ENCODE results near the gene OR2A5.
"Not testable (repeated sequence)": the region's sequence is repeated elsewhere in the genome, so short reads cannot be mapped to it uniquely, and the experiment has no call there.

The OR2A5 gene

DNA sequence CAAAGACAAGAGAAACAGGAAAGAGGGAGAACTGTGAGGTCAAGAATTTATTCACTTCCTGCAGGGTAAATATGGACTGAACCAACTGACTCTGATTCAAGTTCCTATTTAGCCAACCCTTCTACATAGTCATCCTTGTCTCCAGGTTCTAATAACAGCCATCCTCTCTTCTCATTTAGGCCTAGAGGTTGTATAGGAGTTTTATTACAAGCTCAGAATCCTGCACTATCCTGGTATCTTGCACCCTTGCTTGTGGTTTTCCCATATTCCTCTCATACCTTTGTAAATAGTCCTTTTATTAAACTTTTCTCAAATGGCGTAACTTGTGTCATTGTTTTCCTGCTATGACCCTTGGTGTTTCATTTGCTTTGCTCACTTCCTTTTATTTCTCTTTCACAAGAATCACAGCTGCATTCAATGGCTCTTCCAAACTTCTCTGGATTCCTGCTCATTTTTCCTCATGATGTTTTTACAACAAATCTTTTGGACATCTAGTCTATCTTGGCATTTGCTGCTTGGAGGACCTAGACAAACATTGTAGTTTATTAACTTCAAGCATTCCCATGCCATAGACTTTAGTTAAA lies 12.4 kb upstream of the OR2A5 start:
- DNase-seq = no peak

DNA sequence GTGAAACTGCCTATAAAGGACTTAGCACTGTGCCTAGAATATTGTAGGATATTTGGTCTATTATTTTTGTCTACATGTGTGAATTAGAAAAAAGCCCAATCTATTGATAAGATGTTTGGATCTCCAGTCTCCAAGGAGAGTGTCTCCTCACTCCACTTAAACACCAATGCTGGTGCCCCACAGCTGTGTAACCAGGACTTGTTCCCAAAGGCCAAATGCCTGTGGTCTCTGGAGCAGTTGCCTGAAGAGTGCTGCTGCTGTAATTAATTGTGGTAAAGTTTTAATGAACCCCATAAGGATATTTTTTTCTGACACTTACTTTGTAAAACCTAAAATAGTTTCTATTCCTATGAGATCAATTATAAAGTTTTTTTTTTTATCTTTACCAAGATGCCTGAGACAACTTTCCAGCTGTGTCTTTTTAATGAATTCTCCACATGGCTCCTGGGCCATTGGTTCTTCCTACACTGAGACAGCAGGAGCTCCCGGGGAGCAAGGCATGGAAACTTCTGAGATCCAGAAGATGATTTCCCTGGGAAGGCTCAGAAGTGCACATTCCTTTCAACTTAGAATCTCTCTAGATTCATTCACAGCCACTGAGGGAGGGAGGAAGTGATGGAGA lies 11.2 kb upstream of the OR2A5 start:
- no peak for DNase-seq

DNA sequence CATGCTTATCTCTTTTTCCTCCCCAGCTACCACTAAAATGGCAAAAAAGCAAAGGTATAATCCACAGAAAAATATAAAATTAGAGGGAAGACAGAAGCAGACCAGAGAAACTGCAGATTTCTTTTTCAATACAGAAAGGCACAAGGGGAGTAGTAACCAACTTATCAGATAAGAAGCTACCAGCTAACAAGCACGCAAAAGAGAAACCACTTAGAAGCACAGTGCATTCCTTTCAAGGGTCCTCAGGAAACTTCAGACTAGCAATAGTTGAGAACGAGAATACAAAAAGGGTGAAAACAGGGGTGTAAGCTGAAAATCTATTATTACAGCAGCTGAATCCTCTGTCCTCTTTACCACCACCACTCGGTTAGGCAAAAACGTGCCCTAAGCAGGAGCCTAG lies 9.9 kb upstream of the OR2A5 start:
- DNase-seq = no peak

DNA sequence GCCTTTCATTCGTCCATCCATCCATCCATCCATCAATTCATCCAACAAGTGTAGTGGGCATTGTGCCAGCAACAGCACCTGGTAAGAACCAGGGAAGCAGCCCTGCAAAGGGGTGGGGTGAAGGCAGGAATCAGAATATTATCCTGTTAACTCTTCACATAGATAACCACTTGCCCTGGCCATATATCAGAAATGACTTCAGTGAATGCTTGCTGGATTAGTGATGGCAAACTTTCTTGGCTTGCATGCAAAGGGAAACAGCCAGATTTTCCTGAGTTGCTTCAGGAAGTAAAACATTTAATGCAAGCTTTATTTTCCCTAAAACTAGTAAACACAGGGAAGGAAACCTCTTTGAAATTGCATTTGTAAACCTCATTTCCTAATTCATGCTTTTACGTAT lies 743 bp downstream of the OR2A5 start:
- no peak for DNase-seq

DNA sequence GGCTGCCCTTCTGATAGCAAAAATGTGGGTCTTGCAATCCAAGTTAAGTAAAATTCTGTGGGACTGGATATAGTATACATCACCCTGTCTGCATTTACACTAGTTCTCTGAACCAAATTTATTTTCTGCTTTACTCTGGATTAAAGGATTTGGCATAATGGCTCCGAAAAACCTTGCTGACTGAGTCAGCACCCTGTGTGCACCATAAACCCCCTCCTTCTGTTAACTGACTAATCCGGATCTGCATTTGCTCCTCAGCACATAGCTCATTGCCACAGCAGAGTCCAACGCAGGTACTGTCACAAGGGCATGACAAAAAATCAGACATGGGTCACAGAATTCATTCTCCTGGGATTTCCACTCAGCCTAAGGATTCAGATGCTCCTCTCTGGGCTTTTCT lies 1.3 kb downstream of the OR2A5 start:
- no peak for DNase-seq

DNA sequence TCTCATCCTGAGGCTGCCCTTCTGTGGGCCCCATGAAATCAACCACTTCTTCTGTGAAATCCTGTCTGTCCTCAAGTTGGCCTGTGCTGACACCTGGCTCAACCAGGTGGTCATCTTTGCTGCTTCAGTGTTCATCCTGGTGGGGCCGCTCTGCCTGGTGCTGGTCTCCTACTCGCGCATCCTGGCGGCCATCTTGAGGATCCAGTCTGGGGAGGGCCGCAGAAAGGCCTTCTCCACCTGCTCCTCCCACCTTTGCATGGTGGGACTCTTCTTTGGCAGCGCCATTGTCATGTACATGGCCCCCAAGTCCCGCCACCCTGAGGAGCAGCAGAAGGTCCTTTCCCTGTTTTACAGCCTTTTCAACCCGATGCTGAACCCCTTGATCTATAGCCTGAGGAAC lies 2.1 kb downstream of the OR2A5 start:
- DNase-seq = not testable (repeated sequence)

DNA sequence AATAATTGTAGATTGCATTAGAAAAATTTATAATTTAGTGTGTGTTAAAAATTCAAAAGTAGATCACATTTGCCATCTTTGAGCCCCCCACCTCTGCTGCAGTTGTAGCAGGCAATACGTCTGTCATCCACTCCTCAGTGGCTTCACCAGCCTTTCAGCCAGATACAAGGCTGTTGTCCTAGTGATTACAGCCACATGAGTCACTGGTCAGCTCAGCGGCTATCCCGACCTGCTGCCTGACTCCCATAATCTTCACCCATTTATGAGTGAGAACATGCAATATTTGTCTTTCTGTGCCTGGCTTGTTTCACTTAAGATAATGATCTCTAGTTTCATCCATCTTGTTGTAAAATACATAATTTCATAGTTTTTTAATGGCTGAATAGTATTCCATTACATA lies 9.2 kb downstream of the OR2A5 start:
- no peak for DNase-seq

DNA sequence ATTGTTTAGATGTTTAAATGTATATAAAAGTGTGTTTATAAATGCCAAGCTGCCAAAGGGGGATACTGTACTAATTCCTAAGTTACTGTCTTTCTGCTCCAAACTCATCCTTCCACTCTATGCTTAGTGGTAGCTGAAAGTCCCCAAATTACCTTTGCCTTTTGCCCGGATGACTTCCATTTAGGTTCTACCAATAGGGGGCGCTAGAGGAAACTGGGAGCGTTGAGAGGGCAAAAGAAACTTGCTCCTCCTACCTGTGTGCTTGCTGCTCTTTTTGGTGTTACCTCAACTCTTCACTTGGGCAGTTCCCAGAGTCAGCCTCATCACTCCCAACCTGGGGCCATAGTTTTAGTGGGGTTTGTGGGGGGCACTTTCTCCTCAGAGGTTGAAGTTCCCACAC lies 15.0 kb downstream of the OR2A5 start:
- no peak for DNase-seq

DNA sequence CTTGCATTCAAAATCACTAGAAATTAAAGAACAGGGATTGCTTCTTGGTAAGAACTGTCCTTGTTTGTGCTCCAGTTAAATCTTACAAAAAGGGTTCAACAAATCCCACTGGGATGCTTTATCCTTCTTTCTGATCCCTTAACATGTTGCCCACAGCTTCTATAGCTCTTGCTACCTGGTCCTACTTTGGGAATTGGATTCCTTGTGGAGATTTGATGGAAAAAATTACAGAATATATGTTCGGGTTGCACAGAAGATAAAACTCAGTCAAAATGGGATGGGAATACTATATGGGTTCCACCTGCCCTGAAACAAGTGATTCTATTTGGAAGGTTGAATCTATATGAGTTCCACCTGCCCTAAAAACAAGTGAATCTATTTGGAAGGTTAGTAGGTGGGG lies 20.8 kb downstream of the OR2A5 start, which contains the start of gene OR2A25:
TSS of gene OR2A25 (plus strand) at position 301 of the 400 bp plus-strand sequence. CDS start 4,409 bp downstream, outside the sequence.
- no peak for DNase-seq

DNA sequence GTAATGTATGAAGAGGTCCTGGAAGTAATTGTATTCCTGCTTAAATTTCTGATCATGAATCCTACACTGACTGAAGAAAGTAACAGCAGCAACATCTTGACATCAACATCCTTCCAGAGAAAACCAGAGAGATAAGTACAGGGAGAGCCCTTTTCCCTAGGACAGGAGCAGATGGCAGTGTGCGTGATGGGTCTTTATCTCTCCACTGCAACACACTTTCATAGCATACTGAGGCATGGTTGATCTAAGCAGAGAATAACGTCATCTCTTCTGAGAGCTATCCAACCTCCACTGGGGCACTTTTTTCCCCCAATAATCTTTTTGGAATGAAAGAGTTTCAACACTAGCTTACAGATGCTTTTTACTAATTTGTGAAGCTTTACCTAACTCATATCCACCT lies 21.2 kb downstream of the OR2A5 start:
- no peak for DNase-seq

DNA sequence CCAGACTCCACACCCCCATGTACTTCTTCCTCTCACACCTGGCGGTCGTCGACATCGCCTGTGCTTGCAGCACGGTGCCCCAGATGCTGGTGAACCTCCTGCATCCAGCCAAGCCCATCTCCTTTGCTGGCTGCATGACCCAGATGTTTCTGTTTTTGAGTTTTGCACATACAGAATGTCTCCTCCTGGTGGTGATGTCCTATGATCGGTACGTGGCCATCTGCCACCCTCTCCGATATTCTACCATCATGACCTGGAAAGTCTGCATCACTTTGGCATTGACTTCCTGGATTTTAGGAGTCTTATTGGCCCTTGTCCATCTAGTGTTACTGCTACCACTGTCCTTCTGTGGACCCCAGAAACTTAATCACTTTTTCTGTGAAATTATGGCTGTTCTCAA lies 25.6 kb downstream of the OR2A5 start:
- DNase-seq = no peak

DNA sequence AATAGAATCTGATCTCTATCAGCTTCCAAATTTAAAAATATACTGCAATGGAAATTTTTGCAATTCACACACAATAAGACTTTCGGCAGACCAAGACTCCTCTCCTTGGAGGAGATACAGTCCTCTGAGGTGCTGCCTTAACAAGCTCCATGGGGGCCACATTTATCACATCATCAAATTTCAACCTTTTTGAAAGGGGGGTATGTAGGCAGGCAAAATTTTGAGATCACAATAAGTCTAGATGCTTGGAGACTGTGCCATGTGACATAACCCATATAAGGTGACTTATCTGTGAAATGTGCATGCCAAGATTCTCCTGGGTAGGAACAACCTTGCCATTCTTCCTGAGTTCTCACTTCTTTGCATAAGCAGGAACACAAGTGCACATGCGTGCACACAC lies 37.2 kb downstream of the OR2A5 start, which contains the start of gene OR2A12:
TSS of gene OR2A12 (plus strand) at position 301 of the 400 bp plus-strand sequence. CDS start 8,830 bp downstream, outside the sequence.
- DNase-seq = no peak

DNA sequence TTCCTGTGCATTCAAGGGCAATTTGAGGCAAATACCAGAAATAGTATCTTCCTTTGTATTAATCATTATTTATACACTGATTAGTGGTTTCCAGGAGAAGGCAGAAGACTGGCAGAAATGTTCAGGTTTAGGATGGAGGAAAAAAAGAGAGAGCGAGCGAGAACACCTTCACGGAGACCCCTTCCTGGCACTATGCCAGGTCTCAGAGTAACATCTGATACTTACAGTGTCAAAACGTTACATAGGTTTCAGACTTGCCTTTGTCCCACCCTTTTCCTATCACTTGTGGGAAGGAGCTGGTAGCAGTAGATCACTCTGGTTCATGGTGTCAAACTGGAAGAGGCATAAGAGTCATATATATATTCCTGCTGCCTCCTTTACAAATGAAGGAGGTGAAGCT lies 38.0 kb downstream of the OR2A5 start:
- no peak for DNase-seq

DNA sequence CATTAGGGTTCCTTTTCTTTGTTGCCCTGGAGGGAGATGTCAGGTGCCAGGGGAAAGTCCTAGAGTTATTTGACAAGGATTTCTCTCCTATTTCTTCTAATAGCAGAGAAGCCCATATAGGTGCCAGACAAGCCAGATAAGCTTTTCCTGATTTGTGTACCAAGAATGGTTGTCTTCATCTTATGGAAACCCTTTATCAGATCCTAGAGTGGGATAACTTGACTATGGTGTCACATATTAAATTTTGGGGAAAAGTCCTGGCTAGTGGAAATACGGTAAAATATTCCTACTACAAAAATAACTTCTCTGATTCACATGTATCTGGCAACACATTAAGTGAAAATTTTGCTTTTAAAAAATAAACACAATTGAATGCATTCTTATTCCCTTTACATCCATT lies 38.5 kb downstream of the OR2A5 start:
- DNase-seq = no peak

DNA sequence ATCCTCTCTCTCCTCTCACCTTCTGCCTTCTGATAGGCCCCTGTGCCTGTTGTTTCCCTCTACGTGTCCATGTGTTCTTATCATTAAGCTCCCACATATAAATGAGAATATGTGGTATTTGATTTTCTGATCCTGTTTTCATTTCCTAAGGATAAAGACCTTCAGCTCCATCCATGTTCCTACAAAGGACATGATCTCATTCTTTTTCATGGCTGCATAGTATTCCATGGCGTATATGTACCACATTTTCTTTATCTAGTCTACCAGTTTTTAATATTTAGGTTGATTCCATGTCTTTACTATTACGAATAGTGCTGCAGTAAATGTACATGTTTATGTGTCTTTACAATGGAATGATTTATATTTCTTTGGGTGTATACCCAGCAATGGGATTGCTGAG lies 41.9 kb downstream of the OR2A5 start:
- DNase-seq = no peak

DNA sequence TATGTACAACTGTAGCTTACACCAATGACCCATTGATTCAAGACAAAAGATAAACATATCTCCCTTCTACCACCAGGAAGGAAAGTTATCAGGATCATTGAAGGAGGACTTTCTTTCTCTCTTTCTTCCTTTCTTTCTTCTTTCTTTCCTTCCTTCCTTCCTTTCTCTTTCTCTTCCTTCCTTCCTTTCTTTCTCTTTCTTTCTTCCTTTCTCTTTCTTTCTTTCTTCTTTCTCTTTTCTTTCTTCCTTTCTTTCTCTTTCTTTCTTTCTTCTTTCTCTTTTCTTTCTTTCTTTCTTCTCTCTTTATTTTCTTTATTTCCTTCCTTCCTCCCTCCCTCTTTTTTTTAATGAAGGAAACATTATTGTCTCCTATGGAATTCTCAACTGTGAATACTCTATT lies 50.0 kb downstream of the OR2A5 start:
- no peak for DNase-seq

DNA sequence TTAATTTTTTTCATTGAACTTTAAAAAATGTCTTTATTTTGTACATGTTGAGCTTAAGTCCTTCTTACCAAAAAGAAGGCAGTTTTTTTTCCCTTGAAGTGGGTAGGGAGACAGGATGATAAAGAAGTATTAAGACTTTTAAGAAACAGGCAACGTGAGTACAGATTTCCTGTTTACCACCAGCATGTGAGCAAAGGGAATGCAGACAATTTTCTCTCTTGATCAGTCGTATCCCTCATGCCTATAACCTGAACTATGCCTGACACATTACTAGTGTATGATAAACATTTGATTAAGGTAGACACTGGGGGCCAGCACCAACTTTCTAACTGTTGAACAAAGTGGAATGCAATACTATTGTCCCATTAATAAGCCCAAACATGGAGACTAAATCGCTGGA lies 51.9 kb downstream of the OR2A5 start:
- DNase-seq = no peak

DNA sequence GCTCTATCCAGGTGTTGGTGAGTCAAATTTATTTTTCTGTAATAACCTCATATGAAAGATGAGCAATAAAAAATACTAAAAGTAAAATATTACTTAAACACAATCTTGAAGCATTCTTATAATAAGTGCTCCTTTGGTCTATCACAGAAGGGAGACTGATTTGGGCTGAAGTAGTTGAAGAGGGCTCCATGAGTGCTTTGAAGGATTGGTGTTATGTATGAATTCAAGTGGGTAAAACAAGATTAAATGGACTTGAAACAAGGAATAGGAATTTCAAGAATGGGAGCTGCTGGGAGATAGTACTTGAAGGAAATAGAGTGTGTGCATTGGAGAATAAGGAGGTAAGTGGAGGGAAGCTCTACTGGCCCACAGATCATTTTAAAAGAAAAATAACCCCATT lies 53.3 kb downstream of the OR2A5 start:
- DNase-seq = no peak

DNA sequence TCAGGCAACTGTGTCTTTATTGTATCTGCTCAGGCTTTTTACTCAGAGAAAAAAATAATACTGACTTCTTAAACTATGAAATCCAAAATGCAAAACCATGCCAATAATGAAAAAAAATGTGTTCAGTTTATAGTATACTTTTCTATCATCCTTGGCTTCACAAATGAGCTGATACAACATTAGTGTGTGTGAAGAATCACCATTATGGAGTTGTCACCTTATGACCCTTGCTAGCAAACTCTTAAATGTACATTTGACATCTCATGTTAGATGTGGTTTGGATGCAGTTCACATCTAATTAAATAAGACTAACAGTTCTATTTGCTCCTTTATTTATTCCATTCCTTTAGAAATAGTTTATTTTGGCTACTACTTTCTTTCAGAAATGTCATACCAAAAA lies 56.5 kb downstream of the OR2A5 start:
- no peak for DNase-seq
